HepG2 (cell line): ENCODE results near the gene CSRNP3.

Experiments
- CHD2 ChIP-seq: IDR thresholded peaks from 2 replicates; pipeline ENCODE4 v1.6.1; 2011; ENCODE audit warnings: low read depth, low read length, improper control_type of control experiment
- CREM ChIP-seq, 2 experiments: sonication (generic) in 1 of 2; formaldehyde crosslinking in 1 of 2; IDR thresholded peaks; 2 replicates each; pipeline versions ENCODE4 v1.4.0 to v1.6.1; 2016 to 2020; ENCODE audit warnings: antibody characterized with exemption in 1 of 2, mild to moderate bottlenecking in 1 of 2, missing genetic modification reagents in 1 of 2
- CTCF ChIP-seq: sonication (generic); formaldehyde crosslinking; IDR thresholded peaks from 2 replicates; pipeline ENCODE4 v1.5.0; 2020; ENCODE audit warnings: mild to moderate bottlenecking, missing genetic modification reagents, moderate library complexity
- NPAS2 ChIP-seq: sonication (generic); formaldehyde crosslinking; IDR thresholded peaks from 2 replicates; pipeline ENCODE4 v1.8.0; 2022; ENCODE audit warnings: mild to moderate bottlenecking, missing genetic modification reagents, borderline replicate concordance
- TBP ChIP-seq: sonication (generic); formaldehyde crosslinking; IDR thresholded peaks from 2 replicates; pipeline ENCODE4 v1.5.0; 2020; ENCODE audit warnings: missing genetic modification reagents
- ZKSCAN1 ChIP-seq: fragments of 150-350 bp; IDR thresholded peaks from 2 replicates; pipeline ENCODE4 v1.6.1; 2014; ENCODE audit warnings: low read length

GRCh38 chr2:165558832-165559231 is 89.3 kb downstream of the CSRNP3 start:
- TF ChIP-seq CREM (IDR thresholded peaks at IDR 0.05) (no peak), CREM (CRISPR knock-in tag; IDR thresholded peaks at IDR 0.05) (no peak), CTCF (CRISPR knock-in tag) (peak; percentile 27), TBP (no peak), ZKSCAN1 (no peak), NPAS2 (CRISPR knock-in tag) (no peak), CHD2 (no peak)
